ENCODE measurements around the gene PRDX6.

PRDX6 gene

GRCh38 chr1:173495609-173496267, 18.6 kb downstream of the PRDX6 start:
- Histone ChIP-seq H4K20me1 (no peaks in the 10 kb centered on the region), H3K4me2 (no peak overlapping the region), H3K9ac (no peak overlapping the region), H3K36me3 (peaks cover 19% of the 10 kb centered on the region), H3K27me3 (no peaks in the 10 kb centered on the region), H3K4me1 (no peaks in the 10 kb centered on the region), H3K27ac (no peak overlapping the region), H3K9me3 (peaks cover 47% of the 10 kb centered on the region), H3K4me3 (no peak overlapping the region)
- TF ChIP-seq Cebpa-rat (IDR thresholded peaks at IDR 0.05), result no peak

GRCh38 chr1:173496757-173497320, 19.7 kb downstream of the PRDX6 start:
- no peak for TF ChIP-seq Cebpa-rat (IDR thresholded peaks at IDR 0.05)
- Histone ChIP-seq H4K20me1 (no peaks in the 10 kb centered on the region), H3K4me1 (no peaks in the 10 kb centered on the region), H3K4me2 (no peak overlapping the region), H3K36me3 (peaks cover 13% of the 10 kb centered on the region), H3K27me3 (no peaks in the 10 kb centered on the region), H3K9ac (no peak overlapping the region), H3K9me3 (peaks cover 47% of the 10 kb centered on the region), H3K27ac (no peak overlapping the region), H3K4me3 (no peak overlapping the region)

GRCh38 chr1:173499729-173500128, 22.6 kb downstream of the PRDX6 start:
- H3K27ac ChIP-seq, result no peak overlapping the region
- no peak overlapping the region for H3K4me2 ChIP-seq
- H3K27me3 ChIP-seq, result no peaks in the 10 kb centered on the region
- no peaks in the 10 kb centered on the region for H4K20me1 ChIP-seq
- H3K9ac ChIP-seq, result no peak overlapping the region
- no peaks in the 10 kb centered on the region for H3K36me3 ChIP-seq
- TF ChIP-seq Cebpa-rat (IDR thresholded peaks at IDR 0.05), result no peak
- H3K4me1 ChIP-seq, result no peaks in the 10 kb centered on the region
- H3K9me3 ChIP-seq, result peaks cover 22% of the 10 kb centered on the region
- no peak overlapping the region for H3K4me3 ChIP-seq

- Histone ChIP-seq H4K20me1 (no peaks in the 10 kb centered on the region), H3K36me3 (no peaks in the 10 kb centered on the region), H3K9ac (no peak overlapping the region), H3K4me3 (no peak overlapping the region), H3K4me1 (no peaks in the 10 kb centered on the region), H3K4me2 (no peak overlapping the region), H3K27ac (no peak overlapping the region), H3K9me3 (peaks cover under 1% of the 10 kb centered on the region), H3K27me3 (no peaks in the 10 kb centered on the region)
- no peak for TF ChIP-seq Cebpa-rat (IDR thresholded peaks at IDR 0.05)
Observed at GRCh38 chr1:173502104-173502503, 25.0 kb downstream of the PRDX6 start.

GRCh38 chr1:173503391-173503790, 26.3 kb downstream of the PRDX6 start:
- H3K4me1 ChIP-seq, result no peaks in the 10 kb centered on the region
- TF ChIP-seq Cebpa-rat (IDR thresholded peaks at IDR 0.05), result no peak
- H3K9me3 ChIP-seq, result no peaks in the 10 kb centered on the region
- no peak overlapping the region for H3K9ac ChIP-seq
- H3K27me3 ChIP-seq, result no peaks in the 10 kb centered on the region
- no peaks in the 10 kb centered on the region for H3K36me3 ChIP-seq
- no peak overlapping the region for H3K4me2 ChIP-seq
- H3K27ac ChIP-seq, result no peak overlapping the region
- no peak overlapping the region for H3K4me3 ChIP-seq
- H4K20me1 ChIP-seq, result no peaks in the 10 kb centered on the region

- Histone ChIP-seq H3K9ac (no peak overlapping the region), H3K4me3 (no peak overlapping the region), H3K4me2 (no peak overlapping the region), H3K4me1 (no peaks in the 10 kb centered on the region), H3K9me3 (no peaks in the 10 kb centered on the region), H3K27me3 (no peaks in the 10 kb centered on the region), H3K36me3 (no peaks in the 10 kb centered on the region), H4K20me1 (no peaks in the 10 kb centered on the region), H3K27ac (no peak overlapping the region)
- no peak for TF ChIP-seq Cebpa-rat (IDR thresholded peaks at IDR 0.05)
Observed at GRCh38 chr1:173504268-173504667, 27.1 kb downstream of the PRDX6 start.

GRCh38 chr1:173505391-173505790, 28.3 kb downstream of the PRDX6 start:
- no peak for TF ChIP-seq Cebpa-rat (IDR thresholded peaks at IDR 0.05)

GRCh38 chr1:173506437-173506836, 29.3 kb downstream of the PRDX6 start:
- H3K4me3 ChIP-seq, result no peak overlapping the region
- no peaks in the 10 kb centered on the region for H4K20me1 ChIP-seq
- no peak for TF ChIP-seq Cebpa-rat (IDR thresholded peaks at IDR 0.05)
- H3K4me2 ChIP-seq, result no peak overlapping the region
- H3K9ac ChIP-seq, result no peak overlapping the region
- no peaks in the 10 kb centered on the region for H3K36me3 ChIP-seq
- no peak overlapping the region for H3K27ac ChIP-seq
- H3K27me3 ChIP-seq, result no peaks in the 10 kb centered on the region
- no peaks in the 10 kb centered on the region for H3K4me1 ChIP-seq
- H3K9me3 ChIP-seq, result no peaks in the 10 kb centered on the region

More at GRCh38 chr1:173505391-173505790, 28.3 kb downstream of the PRDX6 start:
- Histone ChIP-seq H3K4me3 (no peak overlapping the region), H3K9me3 (no peaks in the 10 kb centered on the region), H3K9ac (no peak overlapping the region), H3K4me2 (no peak overlapping the region), H3K27me3 (no peaks in the 10 kb centered on the region), H3K4me1 (no peaks in the 10 kb centered on the region), H3K36me3 (no peaks in the 10 kb centered on the region), H3K27ac (no peak overlapping the region), H4K20me1 (no peaks in the 10 kb centered on the region)

GRCh38 chr1:173507205-173507846, 30.2 kb downstream of the PRDX6 start:
- no peak overlapping the region for H3K9ac ChIP-seq
- H3K4me2 ChIP-seq, result no peak overlapping the region
- no peaks in the 10 kb centered on the region for H3K36me3 ChIP-seq
- H3K4me1 ChIP-seq, result no peaks in the 10 kb centered on the region
- no peak overlapping the region for H3K4me3 ChIP-seq
- TF ChIP-seq Cebpa-rat (IDR thresholded peaks at IDR 0.05), result no peak
- no peaks in the 10 kb centered on the region for H4K20me1 ChIP-seq
- H3K9me3 ChIP-seq, result no peaks in the 10 kb centered on the region
- no peak overlapping the region for H3K27ac ChIP-seq
- no peaks in the 10 kb centered on the region for H3K27me3 ChIP-seq

- Histone ChIP-seq H3K9me3 (no peaks in the 10 kb centered on the region), H3K9ac (no peak overlapping the region), H3K36me3 (no peaks in the 10 kb centered on the region), H3K4me3 (no peak overlapping the region), H3K4me2 (no peak overlapping the region), H3K27ac (no peak overlapping the region), H4K20me1 (no peaks in the 10 kb centered on the region), H3K4me1 (no peaks in the 10 kb centered on the region), H3K27me3 (no peaks in the 10 kb centered on the region)
- TF ChIP-seq Cebpa-rat (IDR thresholded peaks at IDR 0.05), result no peak
Observed at GRCh38 chr1:173507847-173508209, 30.7 kb downstream of the PRDX6 start.

All from BLaER1 (cell line).